Liver (tissue), 9 donors: ENCODE results near the gene REEP1. TPM values are rescaled to one million over a fixed set of nuclear protein-coding genes. Genes with fewer than 3 reads are reported as not detected.

Source experiments
- DNase-seq: peaks from one replicate; pipeline ENCODE4 v3.0.0-alpha.2; 2017; ENCODE audit warnings: low spot score
- H3K27ac ChIP-seq, 2 donors: one replicate each; pipeline ENCODE4 v1.7.0; 2013; ENCODE audit warnings: inconsistent platforms in 2 of 2, low read length in 2 of 2, control low read depth in 1 of 2, low read depth in 1 of 2, mild to moderate bottlenecking in 1 of 2
- H3K27me3 ChIP-seq, 4 donors: one replicate each; pipeline versions ENCODE4 v1.6.1 to v1.7.0; 2013; ENCODE audit warnings: low read length in 3 of 4, inconsistent platforms in 1 of 4, mild to moderate bottlenecking in 1 of 4, moderate library complexity in 1 of 4; ENCODE audit not compliant: control insufficient read depth in 4 of 4, insufficient read depth in 4 of 4
- H3K36me3 ChIP-seq, 4 donors: one replicate each; pipeline versions ENCODE4 v1.6.1 to v1.7.0; 2013; ENCODE audit warnings: low read length in 3 of 4, mild to moderate bottlenecking in 3 of 4, low read depth in 1 of 4, moderate library complexity in 1 of 4; ENCODE audit not compliant: control insufficient read depth in 4 of 4, insufficient read depth in 3 of 4
- H3K4me1 ChIP-seq, 4 donors: one replicate each; pipeline versions ENCODE4 v1.6.1 to v1.7.0; 2013; ENCODE audit warnings: low read length in 3 of 4, mild to moderate bottlenecking in 3 of 4, moderate library complexity in 1 of 4; ENCODE audit not compliant: control insufficient read depth in 4 of 4, insufficient read depth in 4 of 4
- H3K4me3 ChIP-seq, 3 donors: one replicate each; pipeline versions ENCODE4 v1.6.1 to v1.7.0; 2013; ENCODE audit warnings: low read length in 3 of 3, control low read depth in 1 of 3, low read depth in 1 of 3, mild to moderate bottlenecking in 1 of 3
- H3K9ac ChIP-seq, 2 donors: one replicate each; pipeline ENCODE4 v1.7.0; 2013; ENCODE audit warnings: low read length in 2 of 2, mild to moderate bottlenecking in 2 of 2, moderate library complexity in 2 of 2, control low read depth in 1 of 2, low read depth in 1 of 2
- H3K9me3 ChIP-seq, 4 donors: one replicate each; pipeline versions ENCODE4 v1.6.1 to v1.7.0; 2013; ENCODE audit warnings: low read length in 3 of 4; ENCODE audit not compliant: control insufficient read depth in 4 of 4
- EGR1 ChIP-seq, 2 donors: IDR thresholded peaks; 2 replicates each; pipeline ENCODE4 v1.6.1; 2016 to 2018; ENCODE audit warnings: antibody characterized with exemption in 2 of 2, low read depth in 2 of 2
- FOXA1 ChIP-seq: IDR thresholded peaks from 2 replicates; pipeline ENCODE4 v1.6.1; 2016; ENCODE audit warnings: antibody characterized with exemption
- FOXA2 ChIP-seq: IDR thresholded peaks from 2 replicates; pipeline ENCODE4 v1.6.1; 2016; ENCODE audit warnings: antibody characterized with exemption
- GABPA ChIP-seq, 2 donors: IDR thresholded peaks in 1 of 2; conservative IDR thresholded peaks in 1 of 2; 2 replicates each; pipeline ENCODE4 v1.6.1; 2016; ENCODE audit warnings: antibody characterized with exemption in 2 of 2, mild to moderate bottlenecking in 1 of 2, moderate library complexity in 1 of 2
- HNF4A ChIP-seq, 2 donors: conservative IDR thresholded peaks; 2 replicates each; pipeline ENCODE4 v1.6.1; 2016; ENCODE audit warnings: antibody characterized with exemption in 2 of 2, mild to moderate bottlenecking in 2 of 2
- HNF4G ChIP-seq: IDR thresholded peaks from 2 replicates; pipeline ENCODE4 v1.6.1; 2016; ENCODE audit warnings: antibody characterized with exemption
- JUND ChIP-seq, 2 donors: IDR thresholded peaks; 2 replicates each; pipeline ENCODE4 v1.6.1; 2016; ENCODE audit warnings: antibody characterized with exemption in 2 of 2
- NR2F2 ChIP-seq: IDR thresholded peaks from 2 replicates; pipeline ENCODE4 v1.6.1; 2016; ENCODE audit warnings: antibody characterized with exemption
- RAD21 ChIP-seq, 2 donors: IDR thresholded peaks; 2 replicates each; pipeline ENCODE4 v1.6.1; 2016; ENCODE audit warnings: antibody characterized with exemption in 2 of 2, mild to moderate bottlenecking in 2 of 2
- RXRA ChIP-seq, 2 donors: IDR thresholded peaks; 2 replicates each; pipeline ENCODE4 v1.6.1; 2017 to 2018; ENCODE audit warnings: antibody characterized with exemption in 2 of 2, mild to moderate bottlenecking in 1 of 2
- SP1 ChIP-seq: IDR thresholded peaks from 2 replicates; pipeline ENCODE4 v1.6.1; 2018; ENCODE audit warnings: antibody characterized with exemption, mild to moderate bottlenecking
- TAF1 ChIP-seq: conservative IDR thresholded peaks from 2 replicates; pipeline ENCODE4 v1.6.1; 2016; ENCODE audit warnings: antibody characterized with exemption, mild to moderate bottlenecking
- YY1 ChIP-seq: IDR thresholded peaks from 2 replicates; pipeline ENCODE4 v1.6.1; 2016; ENCODE audit warnings: antibody characterized with exemption, mild to moderate bottlenecking
- WGBS: extraction: QIAGEN DNeasy Blood & Tissue Kit; methylation state at CpG from one replicate; pipeline ENCODE4 v1.1.7; 2013; 5-methylcytosine and 5-hydroxymethylcytosine counted together
- polyA plus RNA-seq, 2 donors: library from polyadenylated mRNA; stranded (reverse) in 1 of 2; unstranded in 1 of 2; fragments of 200-250 nt in 1 of 2; fragments of >200 nt in 1 of 2; fragmentation: Nextera tagmentation in 1 of 2; extraction: Ambion mirVana in 1 of 2; gene quantifications; one replicate each; pipeline versions ENCODE4 v1.2.1 to v1.2.3, GENCODE V29; 2013 to 2015
- total RNA-seq, 2 donors: library from RNA; depleted of rRNA; stranded (reverse); fragments of >200 nt; gene quantifications; one replicate each; pipeline ENCODE4 v1.2.3, GENCODE V29; 2014
- TF ChIP-seq, protein P1 (sequence below): IDR thresholded peaks from 2 replicates; pipeline ENCODE4 v1.6.1; 2016; ENCODE audit warnings: antibody characterized with exemption
- TF ChIP-seq, protein P2 (sequence below): fragments of 150-350 bp; IDR thresholded peaks from 2 replicates; pipeline ENCODE4 v1.5.1; 2017; ENCODE audit warnings: improper control_type of control experiment, low read depth, low read length; ENCODE audit not compliant: missing input control
- TF ChIP-seq, protein P3 (sequence below): IDR thresholded peaks from 2 replicates; pipeline ENCODE4 v1.6.1; 2016; ENCODE audit warnings: antibody characterized with exemption, mild to moderate bottlenecking
- TF ChIP-seq, protein P4 (sequence below): IDR thresholded peaks from 2 replicates; pipeline ENCODE4 v1.6.1; 2016; ENCODE audit warnings: antibody characterized with exemption
- donor health status: healthy.
- donor health status: healthy.
- donor health status: healthy.
- donor health status: healthy.
- donor health status: healthy.

REEP1 gene, protein sequence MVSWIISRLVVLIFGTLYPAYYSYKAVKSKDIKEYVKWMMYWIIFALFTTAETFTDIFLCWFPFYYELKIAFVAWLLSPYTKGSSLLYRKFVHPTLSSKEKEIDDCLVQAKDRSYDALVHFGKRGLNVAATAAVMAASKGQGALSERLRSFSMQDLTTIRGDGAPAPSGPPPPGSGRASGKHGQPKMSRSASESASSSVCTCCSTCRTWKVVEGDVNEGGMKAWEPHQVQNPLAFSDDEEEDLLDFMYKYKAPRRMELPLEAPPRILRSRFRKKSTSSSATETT
- total RNA-seq (1 to 10 TPM; 1.0 to 1.7 TPM), polyA plus RNA-seq (under 1 TPM; 0.46 to 0.78 TPM)

DNA sequence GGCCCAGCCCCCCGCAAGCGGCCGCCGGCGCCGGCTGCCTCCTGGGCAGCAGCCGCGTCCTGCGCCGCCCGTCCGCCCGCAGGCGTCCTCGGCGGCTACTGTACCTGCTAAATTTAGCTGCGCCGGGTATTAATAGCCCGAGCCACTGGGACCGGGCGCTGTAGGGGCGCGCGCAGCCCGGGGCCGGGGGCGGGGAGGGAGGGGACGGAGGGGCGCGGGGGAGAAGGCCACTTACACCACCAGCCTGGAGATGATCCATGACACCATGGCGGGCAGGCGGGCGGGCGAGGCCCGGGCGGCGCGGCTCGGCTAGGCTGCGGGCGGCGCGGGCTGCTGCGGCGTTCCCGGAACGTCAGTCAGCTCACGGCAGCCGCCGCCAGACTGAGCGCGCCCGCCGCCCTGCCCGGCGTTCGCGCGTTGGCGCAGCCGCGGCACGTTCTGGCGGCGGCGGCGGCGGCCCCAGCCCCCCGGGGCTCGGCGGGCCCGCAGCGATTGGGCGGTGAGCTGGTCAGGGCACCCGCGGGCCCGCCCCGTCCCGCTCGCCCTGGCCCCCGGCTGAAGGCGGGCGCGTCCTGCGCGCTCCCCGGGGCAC, at the start of gene REEP1:
TSS of gene REEP1 (minus strand) at position 383 of the 592 bp plus-strand sequence. CDS start at position 267, 116 bp downstream.
- WGBS, result under 1% methylated on average over 87 of the region's 87 CpGs

DNA sequence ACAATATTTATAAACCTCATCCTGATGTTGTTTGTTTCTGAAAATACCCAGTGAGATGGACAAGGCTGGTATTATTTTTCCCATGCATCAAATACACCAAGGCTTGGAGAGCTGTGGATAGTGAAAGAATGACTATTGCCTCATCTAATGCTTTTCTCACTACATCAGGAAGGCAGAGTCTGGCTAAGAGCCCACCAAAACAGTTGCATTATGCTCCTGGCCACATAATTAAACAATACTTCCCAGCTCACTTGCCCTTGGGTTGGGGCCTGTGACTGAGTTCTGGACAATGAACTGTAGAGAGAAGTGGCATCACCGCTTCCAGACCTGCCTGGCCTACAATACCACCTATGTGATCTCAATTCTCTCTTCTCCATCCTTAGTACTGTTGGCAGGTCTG, 46.4 kb upstream of the REEP1 start:
- no peak for DNase-seq
- no peak overlapping the region for H3K4me3 ChIP-seq
- H3K4me1 ChIP-seq, result no peaks in the 10 kb centered on the region
- no peaks in the 10 kb centered on the region for H3K27me3 ChIP-seq
- H3K27ac ChIP-seq, result no peak overlapping the region
- H3K36me3 ChIP-seq, result no peaks in the 10 kb centered on the region
- 90% methylated on average over 1 of the region's 1 CpG for WGBS
- no peaks in the 10 kb centered on the region for H3K9me3 ChIP-seq
- no peak overlapping the region for H3K9ac ChIP-seq
- TF ChIP-seq NR2F2 (no peak), HNF4G (no peak), JUND (IDR thresholded peaks at IDR 0.05) (no peak), YY1 (no peak), GABPA (IDR thresholded peaks at IDR 0.05 in 1 of 2, conservative IDR thresholded peaks at IDR 0.05 in 1 of 2) (no peak), EGR1 (IDR thresholded peaks at IDR 0.05; ENCODE audit: low read depth in 2 of 2) (no peak), RXRA (IDR thresholded peaks at IDR 0.05) (no peak), HNF4A (conservative IDR thresholded peaks at IDR 0.05) (no peak), FOXA1 (no peak), SP1 (no peak), FOXA2 (no peak), RAD21 (IDR thresholded peaks at IDR 0.05) (no peak), TAF1 (no peak)
- TF ChIP-seq, protein P1, sequence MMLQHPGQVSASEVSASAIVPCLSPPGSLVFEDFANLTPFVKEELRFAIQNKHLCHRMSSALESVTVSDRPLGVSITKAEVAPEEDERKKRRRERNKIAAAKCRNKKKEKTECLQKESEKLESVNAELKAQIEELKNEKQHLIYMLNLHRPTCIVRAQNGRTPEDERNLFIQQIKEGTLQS, result no peak
- TF ChIP-seq, protein P2, sequence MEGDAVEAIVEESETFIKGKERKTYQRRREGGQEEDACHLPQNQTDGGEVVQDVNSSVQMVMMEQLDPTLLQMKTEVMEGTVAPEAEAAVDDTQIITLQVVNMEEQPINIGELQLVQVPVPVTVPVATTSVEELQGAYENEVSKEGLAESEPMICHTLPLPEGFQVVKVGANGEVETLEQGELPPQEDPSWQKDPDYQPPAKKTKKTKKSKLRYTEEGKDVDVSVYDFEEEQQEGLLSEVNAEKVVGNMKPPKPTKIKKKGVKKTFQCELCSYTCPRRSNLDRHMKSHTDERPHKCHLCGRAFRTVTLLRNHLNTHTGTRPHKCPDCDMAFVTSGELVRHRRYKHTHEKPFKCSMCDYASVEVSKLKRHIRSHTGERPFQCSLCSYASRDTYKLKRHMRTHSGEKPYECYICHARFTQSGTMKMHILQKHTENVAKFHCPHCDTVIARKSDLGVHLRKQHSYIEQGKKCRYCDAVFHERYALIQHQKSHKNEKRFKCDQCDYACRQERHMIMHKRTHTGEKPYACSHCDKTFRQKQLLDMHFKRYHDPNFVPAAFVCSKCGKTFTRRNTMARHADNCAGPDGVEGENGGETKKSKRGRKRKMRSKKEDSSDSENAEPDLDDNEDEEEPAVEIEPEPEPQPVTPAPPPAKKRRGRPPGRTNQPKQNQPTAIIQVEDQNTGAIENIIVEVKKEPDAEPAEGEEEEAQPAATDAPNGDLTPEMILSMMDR, result no peak
- TF ChIP-seq, protein P3, sequence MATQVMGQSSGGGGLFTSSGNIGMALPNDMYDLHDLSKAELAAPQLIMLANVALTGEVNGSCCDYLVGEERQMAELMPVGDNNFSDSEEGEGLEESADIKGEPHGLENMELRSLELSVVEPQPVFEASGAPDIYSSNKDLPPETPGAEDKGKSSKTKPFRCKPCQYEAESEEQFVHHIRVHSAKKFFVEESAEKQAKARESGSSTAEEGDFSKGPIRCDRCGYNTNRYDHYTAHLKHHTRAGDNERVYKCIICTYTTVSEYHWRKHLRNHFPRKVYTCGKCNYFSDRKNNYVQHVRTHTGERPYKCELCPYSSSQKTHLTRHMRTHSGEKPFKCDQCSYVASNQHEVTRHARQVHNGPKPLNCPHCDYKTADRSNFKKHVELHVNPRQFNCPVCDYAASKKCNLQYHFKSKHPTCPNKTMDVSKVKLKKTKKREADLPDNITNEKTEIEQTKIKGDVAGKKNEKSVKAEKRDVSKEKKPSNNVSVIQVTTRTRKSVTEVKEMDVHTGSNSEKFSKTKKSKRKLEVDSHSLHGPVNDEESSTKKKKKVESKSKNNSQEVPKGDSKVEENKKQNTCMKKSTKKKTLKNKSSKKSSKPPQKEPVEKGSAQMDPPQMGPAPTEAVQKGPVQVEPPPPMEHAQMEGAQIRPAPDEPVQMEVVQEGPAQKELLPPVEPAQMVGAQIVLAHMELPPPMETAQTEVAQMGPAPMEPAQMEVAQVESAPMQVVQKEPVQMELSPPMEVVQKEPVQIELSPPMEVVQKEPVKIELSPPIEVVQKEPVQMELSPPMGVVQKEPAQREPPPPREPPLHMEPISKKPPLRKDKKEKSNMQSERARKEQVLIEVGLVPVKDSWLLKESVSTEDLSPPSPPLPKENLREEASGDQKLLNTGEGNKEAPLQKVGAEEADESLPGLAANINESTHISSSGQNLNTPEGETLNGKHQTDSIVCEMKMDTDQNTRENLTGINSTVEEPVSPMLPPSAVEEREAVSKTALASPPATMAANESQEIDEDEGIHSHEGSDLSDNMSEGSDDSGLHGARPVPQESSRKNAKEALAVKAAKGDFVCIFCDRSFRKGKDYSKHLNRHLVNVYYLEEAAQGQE, result no peak
- TF ChIP-seq, protein P4, sequence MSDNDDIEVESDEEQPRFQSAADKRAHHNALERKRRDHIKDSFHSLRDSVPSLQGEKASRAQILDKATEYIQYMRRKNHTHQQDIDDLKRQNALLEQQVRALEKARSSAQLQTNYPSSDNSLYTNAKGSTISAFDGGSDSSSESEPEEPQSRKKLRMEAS, result no peak

More for the DNA sequence above, at the start of gene REEP1:
- TF ChIP-seq GABPA (IDR thresholded peaks at IDR 0.05 in 1 of 2, conservative IDR thresholded peaks at IDR 0.05 in 1 of 2), result no peak
- no peak for TF ChIP-seq NR2F2
- TF ChIP-seq, protein P1, result no peak
- no peak for TF ChIP-seq RAD21 (IDR thresholded peaks at IDR 0.05)
- TF ChIP-seq FOXA1, result no peak
- no peak for TF ChIP-seq EGR1 (IDR thresholded peaks at IDR 0.05; ENCODE audit: low read depth in 2 of 2)
- TF ChIP-seq SP1, result no peak
- TF ChIP-seq HNF4A (conservative IDR thresholded peaks at IDR 0.05), result no peak
- TF ChIP-seq, protein P2, result no peak
- H3K36me3 ChIP-seq, result no peaks in the 10 kb centered on the region
- peaks cover 9 to 15% (median 13%) of the 10 kb centered on the region in 4 donors for H3K4me1 ChIP-seq
- H3K4me3 ChIP-seq, result peak within 1 kb of the TSS; percentile 28 to 78 (median 50)
- H3K9ac ChIP-seq, result no peak within 1 kb of the TSS
- no peak within 1 kb of the TSS for H3K27ac ChIP-seq
- DNase-seq, result no peak
- peaks cover 0 to 4% (median 1%) of the 10 kb centered on the region in 4 donors for H3K9me3 ChIP-seq
- peaks cover 0 to 5% (median 4%) of the 10 kb centered on the region in 4 donors for H3K27me3 ChIP-seq
